NT2/D1 (cell line): ENCODE results near the gene EDEM3.
"Not testable (repeated sequence)": the region's sequence is repeated elsewhere in the genome, so short reads cannot be mapped to it uniquely, and the experiment has no call there.

Experiments
- YY1 ChIP-seq: IDR thresholded peaks from 2 replicates; pipeline ENCODE4 v1.6.1; 2011; ENCODE audit not compliant: insufficient read length, insufficient read depth
- ZNF274 ChIP-seq: IDR thresholded peaks from 2 replicates; pipeline ENCODE4 v1.6.1; 2011; ENCODE audit warnings: mild to moderate bottlenecking, low read depth, low read length

DNA sequence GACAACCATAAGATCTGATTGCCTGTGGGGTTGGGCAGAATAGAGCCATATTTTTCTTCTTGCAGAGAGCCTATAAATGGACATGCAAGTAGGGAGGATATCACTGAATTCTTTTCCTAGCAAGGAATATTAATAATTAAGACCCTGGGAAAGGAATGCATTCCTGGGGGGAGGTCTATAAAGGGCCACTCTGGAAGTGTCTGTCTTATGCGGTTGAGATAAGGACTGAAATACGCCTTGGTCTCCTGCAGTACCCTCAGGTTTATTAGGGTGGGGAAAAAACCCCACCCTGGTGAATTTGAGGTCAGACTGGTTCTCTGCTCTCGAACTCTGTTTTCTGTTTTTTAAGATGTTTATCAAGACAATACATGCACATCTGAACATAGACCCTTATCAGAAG lies 29.1 kb upstream of the EDEM3 start:
- not testable (repeated sequence) for TF ChIP-seq YY1, ZNF274
